ENCODE results near the gene SEPTIN12. TPM values are rescaled to one million over a fixed set of nuclear protein-coding genes. Genes with fewer than 3 reads are reported as not detected.

The SEPTIN12 gene
- total RNA-seq, 3 donors from 2014 or later = not detected

DNA sequence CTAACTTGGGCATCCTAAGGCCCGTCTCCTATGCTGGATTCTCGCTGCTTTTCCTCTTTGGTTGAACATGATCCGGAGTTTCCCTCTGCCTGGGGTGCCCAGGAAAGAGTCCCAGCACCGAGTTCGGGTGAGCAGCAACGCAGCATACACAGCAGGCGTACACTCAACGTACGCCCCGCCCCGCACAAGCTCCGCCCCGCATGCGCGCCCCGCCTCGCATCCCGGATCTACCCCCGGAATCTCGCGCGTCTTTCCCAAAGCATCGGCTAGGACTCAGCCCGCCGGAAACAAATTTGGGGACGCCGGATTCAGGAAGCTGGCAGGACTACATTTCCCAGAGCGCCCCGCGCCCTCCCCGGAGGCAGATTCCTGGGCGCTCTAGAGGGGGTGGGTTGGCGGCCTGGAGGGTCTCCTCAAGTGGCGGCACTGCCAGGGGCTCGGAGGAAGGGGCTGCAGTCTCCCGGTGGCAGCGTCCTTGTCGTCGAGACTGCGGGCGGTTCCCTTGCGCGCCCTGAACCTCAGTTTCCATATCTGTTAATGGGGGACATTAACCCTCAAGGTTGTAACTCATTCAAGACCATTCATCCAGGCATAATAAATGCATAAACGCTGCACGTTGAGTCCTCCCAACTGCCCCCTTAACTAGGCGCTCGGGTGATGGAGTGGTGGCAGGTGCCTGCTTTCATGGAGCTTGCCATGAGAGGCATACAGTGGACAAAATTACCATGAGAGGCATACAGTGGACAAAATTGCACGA is 19.4 kb downstream of the SEPTIN12 start:
- Histone ChIP-seq H3K4me1 (peaks cover 6 to 14% of the 10 kb centered on the region in 2 donors), H3K4me3 (peak overlapping the region; percentile 52 to 87 (median 83)), H3K36me3 (no peaks in the 10 kb centered on the region), H3K27ac (peak overlapping the region; percentile 89 to 93), H3K27me3 (no peaks in the 10 kb centered on the region), H3K9me3 (no peaks in the 10 kb centered on the region)
- DNase-seq (ENCODE audit: low spot score in 2 of 2) = peak; percentile 96 to 98
- TF ChIP-seq POLR2AphosphoS5 (IDR thresholded peaks at IDR 0.05) (peak; percentile 74 to 94 (median 87)), CTCF (IDR thresholded peaks at IDR 0.05) (no peak), POLR2A (IDR thresholded peaks at IDR 0.05) (peak; percentile 90)
- intact Hi-C loops (cut with DNase I; ENCODE audit: low total_unique reads) = no loop called here

GRCh38 chr16:4767872-4768548 is 20.1 kb downstream of the SEPTIN12 start:
- Histone ChIP-seq H3K4me1 (peaks cover 6 to 14% of the 10 kb centered on the region in 2 donors), H3K27ac (peak overlapping the region; percentile 89 to 93), H3K36me3 (no peaks in the 10 kb centered on the region), H3K27me3 (no peaks in the 10 kb centered on the region), H3K9me3 (no peaks in the 10 kb centered on the region), H3K4me3 (peak overlapping the region; percentile 52 to 87 (median 83))
- TF ChIP-seq POLR2A (IDR thresholded peaks at IDR 0.05) (no peak), CTCF (IDR thresholded peaks at IDR 0.05) (no peak), POLR2AphosphoS5 (IDR thresholded peaks at IDR 0.05) (no peak)
- DNase-seq (ENCODE audit: low spot score in 2 of 2) = peak in 1 of 2 donors; percentile 64
- intact Hi-C loops (cut with DNase I; ENCODE audit: low total_unique reads) = no loop called here

DNA sequence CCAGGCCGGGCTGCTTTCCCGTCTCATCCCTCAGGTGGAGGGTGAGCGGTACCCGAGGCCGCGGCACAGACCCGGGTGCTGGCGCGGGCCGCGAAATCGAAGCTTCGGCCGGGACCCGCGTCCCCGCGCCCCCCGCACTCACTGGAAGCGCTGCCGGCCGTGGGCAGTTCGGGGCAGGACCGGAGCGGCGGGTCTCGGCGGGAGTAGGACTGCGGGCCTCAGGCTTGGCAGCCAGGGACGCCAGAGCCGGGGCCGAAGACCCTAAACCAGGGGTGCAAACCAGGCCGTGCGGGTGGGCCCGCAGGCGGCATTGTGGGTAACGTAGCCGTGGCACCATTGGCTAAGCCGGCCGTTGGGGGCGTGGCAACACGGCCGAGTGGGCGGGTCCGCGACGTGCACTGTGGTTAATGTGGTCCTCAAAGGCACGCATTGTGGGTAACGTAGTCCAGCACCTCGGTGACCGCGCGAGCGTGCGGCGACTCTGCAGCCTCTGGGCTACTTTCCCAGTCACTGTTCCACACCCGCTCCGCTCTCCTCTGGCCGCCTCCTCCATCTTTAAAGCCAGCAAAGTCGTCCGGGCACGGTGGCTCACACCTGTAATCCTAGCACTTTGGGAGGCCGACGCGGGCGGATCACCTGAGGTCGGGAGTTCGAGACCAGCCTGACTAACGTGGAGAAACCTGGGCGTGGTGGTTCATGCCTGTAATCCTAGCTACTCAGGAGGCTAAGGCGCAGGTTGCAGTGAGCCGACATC is 21.1 kb downstream of the SEPTIN12 start, which contains the start of gene ZNF500:
Gene ZNF500 (minus strand): TSS at position 288 of the 754 bp plus-strand sequence. CDS start 1,184 bp downstream, outside the sequence.
- intact Hi-C loops (cut with DNase I; ENCODE audit: low total_unique reads) = no loop called here
- no peak for TF ChIP-seq POLR2A (IDR thresholded peaks at IDR 0.05)
- peak; percentile 64 to 73 (median 69) for TF ChIP-seq POLR2AphosphoS5 (IDR thresholded peaks at IDR 0.05)
- H3K27ac ChIP-seq = peak within 1 kb of the TSS; percentile 89 to 93
- no peaks in the 10 kb centered on the region for H3K27me3 ChIP-seq
- no peaks in the 10 kb centered on the region for H3K36me3 ChIP-seq
- peak within 1 kb of the TSS; percentile 83 to 93 (median 87) for H3K4me3 ChIP-seq
- H3K4me1 ChIP-seq = peaks cover 6 to 14% of the 10 kb centered on the region in 2 donors
- no peaks in the 10 kb centered on the region for H3K9me3 ChIP-seq
- DNase-seq (ENCODE audit: low spot score in 2 of 2) = peak; percentile 98

GRCh38 chr16:4765511-4766474 is 22.4 kb downstream of the SEPTIN12 start:
- H3K27ac ChIP-seq = peak overlapping the region in 1 of 2 donors; percentile 89
- TF ChIP-seq POLR2AphosphoS5 (IDR thresholded peaks at IDR 0.05) = no peak
- TF ChIP-seq CTCF (IDR thresholded peaks at IDR 0.05) = no peak
- no peak for TF ChIP-seq POLR2A (IDR thresholded peaks at IDR 0.05)
- no peak for DNase-seq (ENCODE audit: low spot score in 2 of 2)
- H3K4me3 ChIP-seq = peak overlapping the region; percentile 83 to 93 (median 87)
- no peaks in the 10 kb centered on the region for H3K27me3 ChIP-seq
- H3K4me1 ChIP-seq = peaks cover 6 to 14% of the 10 kb centered on the region in 2 donors
- no peaks in the 10 kb centered on the region for H3K9me3 ChIP-seq
- intact Hi-C loops (cut with DNase I; ENCODE audit: low total_unique reads) = no loop called here
- peaks cover under 1% of the 10 kb centered on the region for H3K36me3 ChIP-seq
